ENCODE data around the gene GPRIN3. TPM values are rescaled to one million over a fixed set of nuclear protein-coding genes. Genes with fewer than 3 reads are reported as not detected.
"Not testable (repeated sequence)": the region's sequence is repeated elsewhere in the genome, so short reads cannot be mapped to it uniquely, and the experiment has no call there.

Gene GPRIN3
- total RNA-seq, 2 donors from 2014 or later, result 11.6 to 24.0 TPM

GRCh38 chr4:89203902-89204301 lies 103.7 kb downstream of the GPRIN3 start:
- peaks cover 6% of the 10 kb centered on the region for H3K36me3 Mint-ChIP-seq
- DNase-seq (ENCODE audit: low spot score) (no peak), ATAC-seq (no peak)
- no peaks in the 10 kb centered on the region for H3K9me3 Mint-ChIP-seq
- no peaks in the 10 kb centered on the region for H3K4me1 Mint-ChIP-seq (ENCODE audit: low read depth in 2 of 2)
- H3K27me3 Mint-ChIP-seq, result peaks cover 9 to 15% of the 10 kb centered on the region in 2 donors
- H3K4me3 Mint-ChIP-seq, result no peak overlapping the region
- no peak overlapping the region for H3K27ac Mint-ChIP-seq

DNA sequence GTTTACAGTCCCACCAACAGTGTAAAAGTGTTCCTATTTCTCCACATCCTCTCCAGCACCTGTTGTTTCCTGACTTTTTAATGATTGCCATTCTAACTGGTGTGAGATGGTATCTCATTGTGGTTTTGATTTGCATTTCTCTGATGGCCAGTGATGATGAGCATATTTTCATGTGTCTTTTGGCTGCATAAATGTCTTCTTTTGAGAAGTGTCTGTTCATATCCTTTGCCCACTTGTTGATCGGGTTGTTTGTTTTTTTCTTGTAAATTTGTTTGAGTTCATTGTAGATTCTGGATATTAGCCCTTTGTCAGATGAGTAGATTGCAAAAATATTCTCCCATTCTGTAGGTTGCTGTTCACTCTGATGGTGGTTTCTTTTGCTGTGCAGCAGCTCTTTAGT lies 108.2 kb downstream of the GPRIN3 start:
- not testable (repeated sequence) for H3K9me3 Mint-ChIP-seq; DNase-seq (ENCODE audit: low spot score); H3K27ac Mint-ChIP-seq; H3K36me3 Mint-ChIP-seq; H3K4me3 Mint-ChIP-seq; H3K4me1 Mint-ChIP-seq (ENCODE audit: low read depth in 2 of 2); ATAC-seq
- peaks cover 7 to 11% of the 10 kb centered on the region in 2 donors for H3K27me3 Mint-ChIP-seq

- Mint-ChIP-seq H3K36me3 (no peaks in the 10 kb centered on the region), H3K27me3 (peaks cover 7 to 14% of the 10 kb centered on the region in 2 donors), H3K4me3 (no peak overlapping the region), H3K9me3 (no peaks in the 10 kb centered on the region), H3K4me1 (ENCODE audit: low read depth in 2 of 2) (no peaks in the 10 kb centered on the region), H3K27ac (no peak overlapping the region)
- ATAC-seq (no peak), DNase-seq (ENCODE audit: low spot score) (no peak)
Observed at GRCh38 chr4:89197920-89198319, 109.7 kb downstream of the GPRIN3 start.

DNA sequence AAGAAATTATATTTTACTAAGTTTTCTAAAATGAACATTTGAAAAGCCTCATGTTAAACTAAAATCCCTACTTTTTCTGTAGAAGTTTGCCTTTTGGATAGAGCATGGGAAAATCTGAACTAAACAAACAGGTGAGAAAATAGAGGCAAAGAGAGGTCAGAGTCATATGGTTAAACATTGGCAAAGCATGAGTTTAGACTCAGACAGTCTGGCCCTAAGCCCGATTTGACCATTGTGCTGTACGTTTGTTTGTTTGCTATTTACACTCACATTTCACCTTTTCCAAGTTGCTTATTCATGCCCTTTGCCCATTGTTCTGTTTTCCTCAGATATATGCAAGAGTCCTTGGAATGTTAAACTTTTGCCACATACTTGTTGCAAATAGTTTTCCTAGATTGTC lies 110.9 kb downstream of the GPRIN3 start:
- Mint-ChIP-seq H3K27ac (no peak overlapping the region), H3K36me3 (no peaks in the 10 kb centered on the region), H3K9me3 (no peaks in the 10 kb centered on the region), H3K27me3 (peaks cover 15 to 18% of the 10 kb centered on the region in 2 donors), H3K4me3 (no peak overlapping the region), H3K4me1 (ENCODE audit: low read depth in 2 of 2) (no peaks in the 10 kb centered on the region)
- ATAC-seq (no peak), DNase-seq (ENCODE audit: low spot score) (no peak)

DNA sequence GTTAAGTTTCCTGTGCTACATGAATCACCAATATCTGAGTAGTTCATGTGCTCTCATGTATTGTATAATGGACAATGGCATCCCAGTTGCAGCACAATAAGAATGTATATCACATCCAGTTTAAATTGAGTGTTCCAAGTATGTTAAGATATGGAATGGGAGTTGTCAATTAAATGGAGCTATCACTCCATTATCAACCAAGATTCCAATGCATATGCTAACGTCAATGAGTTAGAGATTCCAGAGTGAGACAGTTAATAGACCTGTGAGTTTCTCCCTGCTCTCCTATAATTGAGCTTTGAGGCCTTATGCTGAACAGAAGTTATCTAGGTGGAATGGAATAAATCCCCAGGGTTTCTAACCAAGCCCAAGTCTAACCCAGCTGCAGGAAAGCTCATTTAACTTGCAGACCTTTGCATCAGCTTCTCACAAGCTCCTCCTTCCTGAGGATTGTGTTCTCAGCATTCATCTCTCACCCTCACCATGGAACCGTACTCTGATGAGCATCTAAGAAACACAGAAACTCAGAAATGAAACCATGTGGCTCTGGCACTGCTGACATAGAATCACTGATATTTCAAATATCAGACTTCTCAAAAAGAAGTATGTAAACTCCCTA lies 111.4 kb downstream of the GPRIN3 start:
- Mint-ChIP-seq H3K9me3 (no peaks in the 10 kb centered on the region), H3K27ac (no peak overlapping the region), H3K4me3 (no peak overlapping the region), H3K36me3 (no peaks in the 10 kb centered on the region), H3K4me1 (ENCODE audit: low read depth in 2 of 2) (no peaks in the 10 kb centered on the region), H3K27me3 (peaks cover 15% of the 10 kb centered on the region in 2 donors)
- DNase-seq (ENCODE audit: low spot score) (no peak), ATAC-seq (no peak)

- no peak overlapping the region for H3K4me3 Mint-ChIP-seq
- no peak overlapping the region for H3K27ac Mint-ChIP-seq
- H3K27me3 Mint-ChIP-seq, result peaks cover 28 to 30% of the 10 kb centered on the region in 2 donors
Observed at GRCh38 chr4:89193843-89194242, 113.8 kb downstream of the GPRIN3 start.

More at GRCh38 chr4:89193843-89194242, 113.8 kb downstream of the GPRIN3 start:
- Mint-ChIP-seq H3K36me3 (no peaks in the 10 kb centered on the region), H3K9me3 (peaks cover 3% of the 10 kb centered on the region), H3K4me1 (ENCODE audit: low read depth in 2 of 2) (no peaks in the 10 kb centered on the region)
- ATAC-seq, result no peak
- no peak for DNase-seq (ENCODE audit: low spot score)

Other genes starting within 250 kb of the GPRIN3 start
- gene TIGD2, start 196.3 kb downstream of the GPRIN3 start, total RNA-seq, result 1 to 10 TPM; 4.9 to 5.7 TPM

Measured in natural killer cell treated with Interleukin-12 subunit alpha and Interleukin-12 subunit beta and Interleukin-15 and Interleukin-18, amount 100 ng/mL, for 72 hours (primary cell).